ENCODE results near the gene COPG2.
"Not testable (repeated sequence)": the region's sequence is repeated elsewhere in the genome, so short reads cannot be mapped to it uniquely, and the experiment has no call there.

The COPG2 gene

DNA sequence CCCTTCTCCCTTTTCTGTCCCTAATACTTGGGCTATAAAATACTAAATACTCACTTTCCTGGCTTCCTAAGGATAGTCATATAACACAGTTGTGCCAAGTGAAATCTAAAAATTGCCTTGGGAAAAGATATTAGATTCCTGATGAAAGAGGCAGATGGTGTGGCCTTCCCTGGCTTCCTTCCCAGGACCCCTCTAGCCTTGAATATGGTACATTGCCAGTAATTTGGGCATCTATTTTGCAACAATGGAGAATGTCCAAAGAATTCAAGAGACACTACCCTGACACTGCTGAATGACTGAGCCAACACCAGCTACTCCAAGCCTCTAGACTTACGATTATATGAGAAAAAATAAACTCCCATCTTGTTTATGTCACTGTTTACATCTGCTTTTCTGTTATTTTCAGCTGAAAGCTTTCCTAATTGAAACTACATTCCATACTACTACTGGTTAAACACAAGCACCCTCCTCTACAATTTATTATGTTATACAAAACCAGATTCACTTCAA, 17.9 kb downstream of the COPG2 start:
- no peak for DNase-seq (ENCODE audit: low read depth in 1 of 2, low spot score in 1 of 2)

DNA sequence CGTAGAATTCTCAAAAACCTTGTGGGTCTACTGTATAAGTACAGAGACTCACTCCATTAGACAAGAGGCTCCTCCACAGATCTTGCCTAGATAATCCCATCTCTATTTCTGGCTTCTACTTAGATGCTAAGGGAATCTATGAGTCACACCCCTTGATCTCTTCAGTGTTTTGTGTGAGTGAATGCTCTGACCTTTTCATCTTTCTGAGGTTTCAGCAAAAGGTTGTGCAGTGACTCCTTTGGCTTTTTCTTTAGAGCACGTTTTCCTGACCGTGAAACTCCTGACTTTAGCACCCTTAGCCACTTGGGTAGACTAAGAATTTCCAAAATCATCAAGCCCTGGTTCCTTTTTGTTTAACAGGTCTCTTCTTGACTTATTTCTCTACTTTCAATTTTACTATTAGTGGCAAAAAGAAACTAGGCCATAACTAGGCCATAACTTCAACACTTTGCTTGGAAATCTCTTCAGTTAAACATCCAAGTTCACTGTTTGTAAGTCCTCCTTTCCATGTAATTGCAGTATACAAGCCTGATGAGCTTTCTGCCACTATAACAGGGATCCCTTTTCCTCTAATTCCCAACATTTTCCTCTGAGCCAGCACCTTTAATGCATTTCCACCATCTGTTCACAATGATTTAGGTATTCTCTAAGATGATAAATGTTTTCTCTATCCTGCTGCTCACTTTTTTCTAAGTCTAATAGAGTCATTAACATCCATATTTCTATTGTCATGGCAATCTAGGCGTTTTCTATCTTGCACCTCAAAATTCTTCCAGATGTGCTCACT, 19.4 kb downstream of the COPG2 start:
- no peak for DNase-seq (ENCODE audit: low read depth in 1 of 2, low spot score in 1 of 2)

DNA sequence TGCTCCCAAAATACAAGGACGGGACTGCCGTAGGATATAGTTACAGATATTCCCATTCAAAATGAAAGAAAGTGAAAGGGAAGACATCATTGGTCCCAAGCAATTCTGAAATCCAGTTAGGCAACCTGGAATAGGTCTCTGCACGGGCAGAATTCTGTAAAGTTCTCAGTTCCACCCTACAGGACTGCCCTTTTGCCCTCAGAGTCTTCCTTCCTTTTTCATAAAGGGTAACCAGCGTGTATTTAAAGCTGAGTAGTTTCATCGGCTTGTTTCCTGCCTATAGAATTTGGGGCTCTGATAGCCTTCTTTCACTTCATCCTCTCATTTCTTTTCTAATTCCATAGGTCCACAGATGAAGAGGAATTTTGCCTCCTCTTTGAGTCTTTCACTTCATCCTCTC, 20.0 kb downstream of the COPG2 start:
- no peak for DNase-seq (ENCODE audit: low read depth in 1 of 2, low spot score in 1 of 2)

DNA sequence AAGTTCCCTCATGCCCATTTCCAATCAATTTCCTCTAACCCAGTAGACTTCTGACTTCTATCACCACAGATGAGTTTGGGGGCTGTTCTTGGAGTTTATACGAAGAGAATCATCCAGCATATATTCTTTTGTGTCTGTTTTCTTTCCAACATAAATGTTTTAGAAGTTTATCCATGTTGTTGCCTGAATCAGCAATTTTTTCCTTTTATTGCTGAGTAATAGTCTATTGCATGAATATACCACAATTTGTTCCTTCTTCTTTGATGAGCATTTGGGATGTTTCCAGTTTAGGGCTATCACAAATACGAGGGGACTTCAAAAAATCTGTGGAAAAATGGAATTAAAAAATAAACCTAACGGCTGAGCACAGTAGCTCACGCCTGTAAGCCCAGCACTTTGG, 26.2 kb downstream of the COPG2 start:
- DNase-seq (ENCODE audit: low read depth in 1 of 2, low spot score in 1 of 2), result no peak

- no peak for DNase-seq (ENCODE audit: low read depth in 1 of 2, low spot score in 1 of 2)
Measured at GRCh38 chr7:130641497-130641896, 27.1 kb downstream of the COPG2 start.

DNA sequence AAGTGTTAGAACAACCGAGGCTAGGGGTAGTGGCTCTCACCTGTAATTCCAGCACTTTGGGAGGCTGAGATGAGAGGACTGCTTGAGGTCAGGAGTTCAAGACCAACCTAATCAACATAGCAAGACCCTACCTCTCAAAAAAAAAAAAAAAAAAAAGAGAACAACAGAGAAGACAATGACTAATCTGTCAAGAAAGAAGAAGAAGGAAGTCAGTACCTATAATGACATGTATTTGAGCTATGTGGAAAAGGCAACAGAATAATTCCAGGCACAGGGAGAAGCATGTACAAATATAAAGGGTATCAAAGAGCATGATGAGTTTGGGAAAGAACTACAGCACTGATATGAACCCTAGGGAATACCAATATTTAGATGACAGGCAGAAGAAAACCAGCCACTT, 27.5 kb downstream of the COPG2 start:
- no peak for DNase-seq (ENCODE audit: low read depth in 1 of 2, low spot score in 1 of 2)

- no peak for DNase-seq (ENCODE audit: low read depth in 1 of 2, low spot score in 1 of 2)
Measured at GRCh38 chr7:130639388-130639787, 29.2 kb downstream of the COPG2 start.

DNA sequence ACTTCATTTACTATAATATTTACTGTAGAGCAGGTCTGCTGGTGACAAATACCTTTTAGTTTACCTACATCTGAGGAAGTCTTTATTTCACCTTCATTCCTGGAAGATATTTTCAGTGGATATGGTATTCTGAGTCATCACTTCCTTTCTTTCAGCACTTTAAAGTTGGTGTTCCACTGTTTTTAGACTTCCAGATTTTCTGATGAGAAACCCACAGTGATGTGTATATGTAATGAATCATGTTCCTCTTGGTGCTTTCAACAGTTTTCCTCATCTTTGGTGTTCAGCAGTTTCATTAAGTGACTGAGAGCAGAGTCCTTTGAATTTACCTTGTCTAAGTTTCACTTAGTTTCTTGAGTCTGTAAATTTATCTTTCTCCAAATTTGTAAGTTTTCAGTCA, 36.4 kb downstream of the COPG2 start:
- DNase-seq (ENCODE audit: low read depth in 1 of 2, low spot score in 1 of 2), result no peak

GRCh38 chr7:130628901-130629300, 39.6 kb downstream of the COPG2 start:
- DNase-seq (ENCODE audit: low read depth in 1 of 2, low spot score in 1 of 2), result no peak

DNA sequence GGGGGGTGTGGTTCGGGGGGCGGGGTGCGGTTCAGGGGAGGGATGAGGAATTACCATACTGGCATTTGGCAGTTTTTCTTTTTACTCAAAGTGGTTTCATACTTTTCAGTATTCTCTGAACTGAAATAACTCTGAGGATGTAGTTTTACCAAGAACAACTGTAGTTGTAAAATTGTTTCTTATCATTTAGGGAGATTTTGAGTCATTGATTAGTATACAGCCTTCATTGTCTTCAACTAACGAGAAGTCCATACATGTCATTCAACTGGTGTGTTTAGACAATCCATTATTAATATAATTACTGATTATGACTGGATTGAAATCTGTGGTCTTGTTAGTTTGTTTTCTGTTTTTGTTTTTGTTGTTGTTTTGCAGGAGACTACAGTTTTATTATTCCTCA, 40.8 kb downstream of the COPG2 start:
- no peak for DNase-seq (ENCODE audit: low read depth in 1 of 2, low spot score in 1 of 2)

GRCh38 chr7:130622866-130623265, 45.7 kb downstream of the COPG2 start:
- no peak for DNase-seq (ENCODE audit: low read depth in 1 of 2, low spot score in 1 of 2)

- no peak for DNase-seq (ENCODE audit: low read depth in 1 of 2, low spot score in 1 of 2)
Measured at GRCh38 chr7:130615583-130615982, 53.0 kb downstream of the COPG2 start.

DNA sequence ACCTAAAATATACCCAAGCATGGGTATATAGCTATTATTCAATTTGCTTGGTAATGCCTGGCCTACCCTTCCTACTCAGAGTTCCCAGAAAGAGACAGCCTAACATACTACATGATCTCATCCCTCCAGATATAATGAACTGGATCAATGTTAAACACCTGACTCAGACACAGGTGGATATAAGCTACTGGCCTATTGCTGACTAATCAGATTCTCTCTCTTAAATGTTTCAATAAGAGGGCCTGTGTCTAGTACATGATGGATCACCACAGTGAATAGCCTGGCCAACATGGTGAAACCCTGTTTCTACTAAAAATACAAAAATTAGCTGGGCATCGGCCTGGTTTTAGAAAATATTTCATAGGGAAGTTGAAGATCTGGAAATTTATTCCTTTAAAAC, 54.1 kb downstream of the COPG2 start:
- no peak for DNase-seq (ENCODE audit: low read depth in 1 of 2, low spot score in 1 of 2)

- no peak for DNase-seq (ENCODE audit: low read depth in 1 of 2, low spot score in 1 of 2)
Measured at GRCh38 chr7:130611218-130611617, 57.3 kb downstream of the COPG2 start.

DNA sequence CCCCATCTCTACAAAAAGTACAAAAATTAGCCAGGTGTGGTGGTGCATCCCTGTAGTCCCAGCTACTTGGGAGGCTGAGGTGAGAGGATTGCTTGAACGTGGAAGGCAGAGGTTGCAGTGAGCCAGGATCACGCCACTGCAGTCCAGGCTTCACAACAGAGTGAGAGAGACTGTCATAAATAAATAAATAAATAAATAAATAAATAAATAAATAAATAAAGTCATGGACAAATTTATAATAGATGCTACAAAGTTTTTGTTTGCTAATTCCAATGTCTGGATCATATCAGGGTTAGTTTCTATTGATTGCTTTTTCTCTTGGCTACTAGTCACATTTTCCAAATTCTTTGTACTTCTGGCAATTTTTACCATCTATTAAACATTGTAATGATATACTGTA, 61.5 kb downstream of the COPG2 start:
- not testable (repeated sequence) for DNase-seq (ENCODE audit: low read depth in 1 of 2, low spot score in 1 of 2)

- no peak for DNase-seq (ENCODE audit: low read depth in 1 of 2, low spot score in 1 of 2)
Measured at GRCh38 chr7:130606161-130606560, 62.4 kb downstream of the COPG2 start.

DNA sequence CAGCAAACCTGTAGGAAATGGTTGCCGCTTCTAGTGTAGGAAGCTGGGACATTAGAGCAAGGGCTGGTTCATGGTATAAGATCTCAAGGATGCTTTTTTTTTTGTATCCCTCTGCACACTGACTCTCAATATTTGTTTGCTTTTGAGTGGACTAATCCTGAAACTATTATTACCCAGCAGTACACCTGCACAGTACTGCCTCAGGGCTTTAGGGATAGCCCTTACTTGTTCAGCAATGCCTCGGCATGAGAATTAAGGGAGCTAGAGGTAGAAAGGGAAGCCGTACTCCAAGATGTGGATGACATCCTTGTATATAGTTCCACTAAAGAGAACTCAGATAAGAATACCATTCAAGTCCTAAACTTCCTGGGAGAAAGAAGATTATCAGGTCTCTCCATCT, 70.5 kb downstream of the COPG2 start:
- no peak for DNase-seq (ENCODE audit: low read depth in 1 of 2, low spot score in 1 of 2)

DNA sequence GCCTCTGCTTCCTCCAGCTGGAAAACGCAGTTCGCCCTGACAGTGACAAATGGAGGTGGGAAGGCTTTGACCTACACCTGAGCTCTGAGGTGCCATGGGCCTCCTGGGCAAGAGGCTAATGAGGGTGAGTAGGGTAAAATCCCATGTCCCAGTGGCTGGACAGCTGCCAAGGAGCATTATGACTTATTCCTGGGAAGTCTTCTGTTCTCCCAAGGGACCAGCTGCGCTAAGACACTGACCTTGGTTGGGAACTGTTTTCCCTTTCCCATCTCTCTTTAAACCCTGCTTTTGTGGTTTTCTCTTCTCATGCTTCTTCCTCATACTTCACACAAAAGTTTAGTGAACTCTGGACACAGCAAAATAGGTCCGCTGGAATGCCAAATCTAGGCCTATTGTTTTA, 72.6 kb downstream of the COPG2 start:
- DNase-seq (ENCODE audit: low read depth in 1 of 2, low spot score in 1 of 2), result no peak

DNA sequence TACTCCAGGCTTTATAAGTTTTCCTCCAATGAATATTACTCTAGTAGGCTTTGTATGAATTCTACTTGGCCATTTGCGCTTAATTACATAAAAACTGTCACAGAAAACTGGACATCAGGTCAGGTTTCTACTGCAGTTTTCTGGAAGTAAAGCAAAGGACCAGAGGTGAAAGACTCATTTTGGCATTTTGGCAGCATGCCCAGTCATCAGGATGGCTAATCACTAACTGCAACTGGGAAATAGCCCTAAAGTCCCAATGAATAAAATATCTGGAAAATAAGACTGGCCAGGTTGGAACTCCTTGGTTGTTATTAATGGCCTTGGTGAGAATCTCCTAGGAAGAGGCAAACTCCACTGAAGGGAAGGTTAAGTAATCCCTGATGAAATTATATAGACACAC, 75.5 kb downstream of the COPG2 start:
- no peak for DNase-seq (ENCODE audit: low read depth in 1 of 2, low spot score in 1 of 2)

DNA sequence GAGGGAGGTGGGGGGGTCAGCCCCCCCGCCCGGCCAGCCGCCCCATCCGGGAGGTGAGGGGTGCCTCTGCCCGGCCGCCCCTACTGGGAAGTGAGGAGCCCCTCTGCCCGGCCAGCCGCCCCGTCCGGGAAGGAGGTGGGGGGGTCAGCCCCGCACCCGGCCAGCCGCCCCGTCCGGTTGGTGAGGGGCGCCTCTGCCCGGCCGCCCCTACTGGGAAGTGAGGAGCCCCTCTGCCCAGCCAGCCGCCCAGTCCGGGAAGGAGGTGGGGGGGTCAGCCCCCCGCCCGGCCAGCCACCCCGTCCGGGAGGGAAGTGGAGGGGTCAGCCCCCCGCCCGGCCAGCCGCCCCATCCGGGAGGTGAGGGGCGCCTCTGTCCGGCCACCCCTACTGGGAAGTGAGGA, 77.1 kb downstream of the COPG2 start:
- DNase-seq (ENCODE audit: low read depth in 1 of 2, low spot score in 1 of 2), result not testable (repeated sequence)

DNA sequence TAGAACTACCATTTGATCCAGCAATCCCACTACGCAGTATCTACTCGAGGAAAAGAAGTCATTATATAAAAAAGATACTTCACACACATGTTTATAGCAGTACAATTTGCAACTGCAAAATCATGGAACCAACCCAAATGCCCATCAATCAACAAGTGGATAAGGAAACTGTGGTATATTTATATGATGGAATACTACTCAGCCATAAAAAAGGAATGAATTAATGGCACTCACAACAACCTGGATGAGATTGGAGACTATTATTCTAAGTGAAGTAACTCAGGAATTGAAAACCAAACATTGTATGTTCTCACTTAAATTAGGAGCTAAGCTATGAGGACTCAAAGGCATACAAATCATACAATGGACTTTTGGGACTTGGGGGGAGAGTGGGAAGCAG, 82.6 kb downstream of the COPG2 start:
- DNase-seq (ENCODE audit: low read depth in 1 of 2, low spot score in 1 of 2), result not testable (repeated sequence)

DNA sequence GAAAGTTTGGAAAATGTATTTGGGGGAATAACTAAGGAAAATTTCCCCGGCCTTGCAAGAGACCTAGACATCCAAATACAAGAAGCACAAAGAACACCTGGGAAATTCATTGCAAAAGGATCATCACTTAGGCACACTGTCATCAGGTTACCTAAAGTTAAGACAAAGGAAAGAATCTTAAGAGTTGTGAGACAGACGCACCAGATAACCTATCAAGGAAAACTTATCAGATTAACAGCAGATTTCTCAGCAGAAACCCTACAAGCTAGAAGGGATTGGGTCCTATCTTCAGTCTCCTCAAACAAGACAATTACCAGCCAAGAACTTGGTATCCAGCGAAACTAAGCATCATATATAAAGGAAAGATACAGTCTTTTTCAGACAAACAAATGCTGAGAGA, 93.4 kb downstream of the COPG2 start:
- not testable (repeated sequence) for DNase-seq (ENCODE audit: low read depth in 1 of 2, low spot score in 1 of 2)

GRCh38 chr7:130570144-130570543, 98.4 kb downstream of the COPG2 start:
- not testable (repeated sequence) for DNase-seq (ENCODE audit: low read depth in 1 of 2, low spot score in 1 of 2)
